ENCODE results near the gene TBCA. TPM values are rescaled to one million over a fixed set of nuclear protein-coding genes. Genes with fewer than 3 reads are reported as not detected.

Gene TBCA, protein sequence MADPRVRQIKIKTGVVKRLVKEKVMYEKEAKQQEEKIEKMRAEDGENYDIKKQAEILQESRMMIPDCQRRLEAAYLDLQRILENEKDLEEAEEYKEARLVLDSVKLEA
- total RNA-seq, result 115 TPM in 2 replicates

GRCh38 chr5:77775790-77776553 lies at the start of gene TBCA:
Gene TBCA, minus strand, starts transcription at chr5:77776339. Its CDS starts 82 bp downstream, at chr5:77776257.

Other genes starting within 250 kb of the TBCA start
- not detected in 2 replicates for gene OTP, start 137.6 kb downstream of the TBCA start, total RNA-seq

Data from epithelial cell of umbilical artery (primary cell).